T-cell (primary cell): ENCODE measurements around the gene CAMK1D. TPM values are rescaled to one million over a fixed set of nuclear protein-coding genes. Genes with fewer than 3 reads are reported as not detected.

Experiments
- ATAC-seq, 4 experiments: fragments of 200-7000 bp in 3 of 4; fragments of 150-1000 bp in 1 of 4; cut with Tn5 transposase; replicated peaks in 1 of 4; 1 replicate in 3 of 4; 2 replicates in 1 of 4; pipeline ENCODE4 v1.10.0; 2021; ENCODE audit warnings: moderate library complexity in 3 of 4, mild to moderate bottlenecking in 2 of 4, moderate number of reproducible peaks in 1 of 4
- CTCF ChIA-PET, 2 donors: fragments of 300-600 bp; sonication (Branson Sonifier 250); formaldehyde crosslinking; loops; one replicate each; lab custom pipeline; 2022; ENCODE audit warnings: antibody characterized with exemption in 2 of 2; lab: Charles Lee
- POLR2A ChIA-PET, 2 donors: fragments of 300-600 bp; sonication (Branson Sonifier 250); formaldehyde crosslinking; loops; one replicate each; lab custom pipeline; 2022; ENCODE audit warnings: antibody characterized with exemption in 2 of 2; lab: Charles Lee
- DNase-seq, 35 experiments: peaks; one replicate each; pipeline versions ENCODE4 v3.0.0 to v3.0.0-alpha.2; 2013 to 2023
- H3K27ac ChIP-seq: one replicate; pipeline ENCODE4 v1.5.1; 2013; ENCODE audit warnings: low read length
- H3K27me3 ChIP-seq, 2 experiments: replicated peaks in 1 of 2; 1 replicate in 1 of 2; 2 replicates in 1 of 2; pipeline versions ENCODE4 v1.6.1 to v1.7.0; 2013; ENCODE audit warnings: low read length in 1 of 2, mixed read lengths in 1 of 2; ENCODE audit not compliant: control insufficient read depth in 2 of 2, insufficient read depth in 2 of 2; ENCODE audit errors: extremely low read depth in 1 of 2
- H3K36me3 ChIP-seq, 2 donors: 1 replicate in 1 of 2; 2 replicates in 1 of 2; pipeline versions ENCODE4 v1.6.1 to v1.7.0; 2013; ENCODE audit warnings: low read length in 1 of 2; ENCODE audit not compliant: control insufficient read depth in 2 of 2, insufficient read depth in 1 of 2; ENCODE audit errors: extremely low read depth in 1 of 2
- H3K4me1 ChIP-seq, 2 experiments: 1 replicate in 1 of 2; 2 replicates in 1 of 2; pipeline versions ENCODE4 v1.6.1 to v1.7.0; 2013; ENCODE audit warnings: low read length in 2 of 2, mixed read lengths in 1 of 2; ENCODE audit not compliant: insufficient read depth in 2 of 2, control insufficient read depth in 1 of 2; ENCODE audit errors: extremely low read depth in 1 of 2
- H3K4me3 ChIP-seq, 2 donors: 1 replicate in 1 of 2; 2 replicates in 1 of 2; pipeline versions ENCODE4 v1.5.1 to v1.7.0; 2013; ENCODE audit warnings: mild to moderate bottlenecking in 2 of 2, low read length in 1 of 2, moderate library complexity in 1 of 2; ENCODE audit not compliant: control insufficient read depth in 1 of 2; ENCODE audit errors: extremely low read depth in 1 of 2
- H3K9me3 ChIP-seq: 2 replicates; pipeline ENCODE4 v1.7.0; 2013
- H3K27ac Mint-ChIP-seq, 2 donors: one replicate each; pipeline ENCODE4 v1.8.0; 2020 to 2021; ENCODE audit warnings: mild to moderate bottlenecking in 2 of 2, mixed read lengths in 2 of 2
- H3K27me3 Mint-ChIP-seq, 2 donors: one replicate each; pipeline ENCODE4 v1.8.0; 2021 to 2022; ENCODE audit warnings: mixed read lengths in 2 of 2
- H3K36me3 Mint-ChIP-seq: one replicate; pipeline ENCODE4 v1.8.0; 2021; ENCODE audit warnings: mixed read lengths
- H3K4me1 Mint-ChIP-seq, 3 donors: one replicate each; pipeline ENCODE4 v1.8.0; 2020 to 2022; ENCODE audit warnings: mixed read lengths in 3 of 3, mild to moderate bottlenecking in 1 of 3
- H3K4me3 Mint-ChIP-seq, 3 donors: one replicate each; pipeline ENCODE4 v1.8.0; 2020 to 2022; ENCODE audit warnings: mild to moderate bottlenecking in 3 of 3, mixed read lengths in 3 of 3, moderate library complexity in 3 of 3
- H3K9me3 Mint-ChIP-seq, 3 donors: one replicate each; pipeline ENCODE4 v1.8.0; 2020 to 2022; ENCODE audit warnings: mixed read lengths in 3 of 3
- WGBS: methylation state at CpG from one replicate; pipeline ENCODE4 v1.1.5; 2013; ENCODE audit warnings: missing lambda C conversion rate; ENCODE audit not compliant: insufficient coverage; 5-methylcytosine and 5-hydroxymethylcytosine counted together
- total RNA-seq, 35 experiments: library from RNA in 6 of 35; stranded (reverse) in 6 of 35; fragments of 120-200 nt in 1 of 35; gene quantifications; one replicate each; pipeline versions ENCODE4 v1.2.1 to v1.2.4 and lab custom pipeline; 2013 to 2026

CAMK1D gene
- total RNA-seq, 5 donors from 2014 or later (not counting 1 experiment from before 2014, with no cell fraction given): 16.8 to 31.3 (median 23.6) TPM

DNA sequence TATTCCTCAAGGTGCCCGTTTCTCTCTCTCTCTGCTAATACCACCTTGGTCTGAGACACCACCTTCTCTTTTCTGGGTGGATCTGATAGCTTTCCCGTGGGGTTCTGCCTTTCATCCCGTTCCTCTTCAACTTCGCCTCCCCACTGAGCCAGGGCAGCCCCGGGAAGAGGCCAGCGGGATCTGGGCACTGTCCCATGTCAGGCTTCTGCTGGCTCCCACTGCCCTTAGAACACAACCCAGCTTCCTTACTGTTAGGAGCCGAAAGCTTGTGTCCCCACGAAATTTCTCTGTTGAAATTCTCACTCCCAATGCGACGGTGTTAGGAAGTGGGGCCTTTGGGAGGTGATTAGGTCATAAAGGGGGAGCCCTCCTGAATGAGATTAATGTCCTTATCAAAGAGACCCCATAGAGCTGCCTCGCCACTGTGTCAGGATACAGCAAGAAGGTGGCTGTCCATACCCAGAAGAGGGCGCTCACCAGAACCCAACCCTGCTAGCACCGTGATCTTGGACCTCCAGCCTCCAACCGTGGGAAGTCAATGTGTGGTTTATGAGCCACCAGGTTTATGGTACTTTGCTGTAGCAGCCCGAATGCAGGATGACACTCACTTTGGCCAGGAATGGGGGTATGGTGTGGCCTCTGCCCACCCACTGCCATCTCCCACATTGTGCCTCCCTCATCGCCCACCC lies 79.2 kb downstream of the CAMK1D start:
- Histone ChIP-seq H3K4me3 (no peak overlapping the region), H3K27ac (no peak overlapping the region), H3K27me3 (no peaks in the 10 kb centered on the region), H3K36me3 (peaks cover 0 to 4% of the 10 kb centered on the region in 2 donors), H3K4me1 (no peaks in the 10 kb centered on the region), H3K9me3 (no peaks in the 10 kb centered on the region)
- CTCF ChIA-PET: no interaction called here
- Mint-ChIP-seq H3K4me3 (no peak overlapping the region), H3K4me1 (peaks cover 19 to 39% (median 30%) of the 10 kb centered on the region in 3 donors), H3K9me3 (no peaks in the 10 kb centered on the region), H3K36me3 (peaks cover 23% of the 10 kb centered on the region), H3K27ac (no peak overlapping the region), H3K27me3 (no peaks in the 10 kb centered on the region)
- ATAC-seq (no peak), DNase-seq (no peak)
- POLR2A ChIA-PET: no interaction called here
- 85% methylated on average over 8 of the region's 16 CpGs for WGBS

DNA sequence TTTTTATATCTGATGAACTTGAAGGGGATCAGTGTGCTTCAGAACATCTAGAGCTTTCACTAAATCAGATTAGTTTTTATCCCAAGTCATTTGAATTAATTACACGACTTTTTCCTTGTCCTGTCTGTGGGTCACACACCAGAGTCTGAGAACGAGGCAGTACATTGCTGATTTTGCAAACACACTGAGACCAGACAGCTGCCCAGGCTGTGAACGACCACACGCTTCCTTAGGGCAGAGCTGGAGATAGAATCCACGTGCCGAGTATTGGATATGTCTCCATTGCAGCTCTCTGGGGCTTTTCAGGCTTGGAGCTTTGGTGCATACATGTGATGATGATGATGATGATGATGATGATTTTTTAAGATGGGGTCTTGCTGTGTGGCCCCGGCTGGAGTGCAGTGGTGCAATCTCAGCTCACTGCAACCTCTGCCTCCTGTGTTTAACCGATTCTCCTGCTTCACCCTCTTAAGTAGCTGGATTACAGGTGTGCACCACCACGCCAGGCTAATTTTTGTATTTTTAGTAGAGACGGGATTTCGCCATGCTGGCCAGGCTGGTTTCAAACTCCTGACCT lies 81.1 kb downstream of the CAMK1D start:
- no peak overlapping the region for H3K27ac ChIP-seq
- Mint-ChIP-seq H3K27ac (no peak overlapping the region), H3K4me3 (no peak overlapping the region), H3K27me3 (no peaks in the 10 kb centered on the region), H3K36me3 (peaks cover 14% of the 10 kb centered on the region), H3K9me3 (no peaks in the 10 kb centered on the region), H3K4me1 (peaks cover 23 to 32% (median 26%) of the 10 kb centered on the region in 3 donors)
- ATAC-seq (no peak), DNase-seq (no peak)
- ChIA-PET CTCF (interaction anchor here in 1 of 2 donors (0.6 kb wide), 1 partner anchor 125 kb away, joined by 6 read pairs; no protein-coding TSS in a partner anchor), POLR2A (interaction anchor here (0.6 kb wide), 2 partner anchors 118 to 134 kb away, joined by 4 to 6 read pairs; no protein-coding TSS in a partner anchor)
- no peaks in the 10 kb centered on the region for H3K9me3 ChIP-seq
- H3K4me1 ChIP-seq: no peaks in the 10 kb centered on the region
- 87% methylated on average over 7 of the region's 11 CpGs for WGBS
- no peaks in the 10 kb centered on the region for H3K27me3 ChIP-seq
- no peak overlapping the region for H3K4me3 ChIP-seq
- H3K36me3 ChIP-seq: peaks cover 0 to 4% of the 10 kb centered on the region in 2 donors

DNA sequence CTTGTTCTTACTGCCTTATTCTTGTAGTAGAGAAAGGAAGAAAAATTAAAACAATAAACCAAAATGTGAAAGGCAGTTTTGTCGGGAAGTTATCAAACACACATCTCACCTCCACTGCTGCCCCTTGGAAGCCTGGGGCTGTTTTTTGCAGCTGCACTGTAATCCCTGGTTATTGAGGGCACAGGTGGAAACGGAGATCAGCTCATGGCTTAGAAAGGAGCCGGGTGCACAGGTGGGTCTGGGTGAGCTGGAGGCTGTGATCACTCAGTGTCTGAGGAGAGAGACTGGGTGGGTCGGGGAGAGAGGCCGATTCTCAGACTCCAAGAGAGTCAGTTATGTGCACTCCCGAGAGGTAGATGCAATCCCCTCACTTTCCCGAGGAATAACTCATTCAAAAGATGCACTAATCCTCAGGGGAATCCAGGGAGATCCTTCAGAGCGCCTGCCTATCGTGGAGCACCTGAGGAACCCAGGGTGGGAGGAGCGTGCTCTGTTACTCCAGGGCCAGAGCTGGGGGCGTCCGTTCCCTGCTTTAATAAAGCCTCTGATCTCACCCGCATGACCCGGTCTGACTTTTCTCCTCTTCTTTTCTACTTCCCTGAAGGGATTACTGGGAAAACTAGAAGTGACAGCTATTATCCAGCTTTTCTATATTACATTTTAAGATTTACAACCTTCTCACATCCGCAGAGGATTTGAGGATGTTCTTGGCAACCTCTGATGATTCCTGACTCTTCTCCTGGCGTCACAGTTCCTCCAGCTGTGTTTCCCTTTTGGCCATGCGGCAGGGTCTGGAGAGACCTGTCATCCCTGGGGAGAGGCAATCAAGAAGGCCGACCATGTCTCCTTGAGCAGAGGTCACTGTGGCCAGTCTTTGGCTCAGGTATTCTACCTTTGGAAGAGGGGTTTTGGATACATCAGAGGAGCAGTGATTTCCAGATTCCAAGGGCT lies 82.1 kb downstream of the CAMK1D start:
- H3K27me3 Mint-ChIP-seq: no peaks in the 10 kb centered on the region
- H3K4me1 Mint-ChIP-seq: peaks cover 23 to 32% (median 28%) of the 10 kb centered on the region in 3 donors
- ATAC-seq: no peak
- Histone ChIP-seq H3K4me1 (no peaks in the 10 kb centered on the region), H3K36me3 (peaks cover 0 to 8% of the 10 kb centered on the region in 2 donors), H3K27ac (no peak overlapping the region), H3K4me3 (no peak overlapping the region), H3K9me3 (no peaks in the 10 kb centered on the region), H3K27me3 (no peaks in the 10 kb centered on the region)
- no peak overlapping the region for H3K4me3 Mint-ChIP-seq
- ChIA-PET CTCF (interaction anchor here in 1 of 2 donors (0.6 to 1.2 kb wide), 2 partner anchors 28 to 126 kb away, joined by 3 to 6 read pairs; no protein-coding TSS in a partner anchor), POLR2A (no interaction called here)
- DNase-seq: no peak
- H3K36me3 Mint-ChIP-seq: peaks cover 17% of the 10 kb centered on the region
- no peak overlapping the region for H3K27ac Mint-ChIP-seq
- no peaks in the 10 kb centered on the region for H3K9me3 Mint-ChIP-seq
- WGBS: 93% methylated on average over 13 of the region's 18 CpGs

GRCh38 chr10:12432402-12433189 lies 83.2 kb downstream of the CAMK1D start:
- Histone ChIP-seq H3K4me1 (no peaks in the 10 kb centered on the region), H3K27me3 (no peaks in the 10 kb centered on the region), H3K36me3 (peaks cover 0 to 8% of the 10 kb centered on the region in 2 donors), H3K4me3 (no peak overlapping the region), H3K27ac (no peak overlapping the region), H3K9me3 (no peaks in the 10 kb centered on the region)
- no peaks in the 10 kb centered on the region for H3K27me3 Mint-ChIP-seq
- 97% methylated on average over 10 of the region's 13 CpGs for WGBS
- H3K4me1 Mint-ChIP-seq: peaks cover 22 to 35% (median 32%) of the 10 kb centered on the region in 3 donors
- ChIA-PET POLR2A (no interaction called here), CTCF (interaction anchor here in 1 of 2 donors (0.7 to 1.2 kb wide), 2 partner anchors 30 to 32 kb away, joined by 3 to 4 read pairs; no protein-coding TSS in a partner anchor)
- ATAC-seq: no peak
- peaks cover 24% of the 10 kb centered on the region for H3K36me3 Mint-ChIP-seq
- no peak overlapping the region for H3K4me3 Mint-ChIP-seq
- DNase-seq: no peak
- H3K9me3 Mint-ChIP-seq: no peaks in the 10 kb centered on the region
- no peak overlapping the region for H3K27ac Mint-ChIP-seq

DNA sequence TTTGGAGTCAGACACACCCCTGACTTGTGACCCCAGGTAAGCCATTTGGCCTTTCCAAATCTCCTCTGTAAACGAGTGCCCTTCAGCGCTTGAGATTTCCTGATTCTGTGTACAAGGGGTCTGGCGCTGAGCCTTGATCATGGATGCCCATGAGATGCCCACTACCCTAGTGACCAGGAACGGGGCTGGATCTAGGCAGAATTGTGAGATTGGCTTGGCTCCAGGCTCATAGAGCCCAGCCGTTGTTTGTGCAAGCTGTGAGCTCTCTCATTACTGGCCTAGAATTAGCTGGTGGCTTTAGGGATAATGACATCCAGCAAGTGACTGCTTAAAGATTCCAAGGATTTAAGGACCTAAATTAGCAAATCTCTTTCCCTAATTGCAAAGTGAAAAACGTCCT lies 84.9 kb downstream of the CAMK1D start:
- 89% methylated on average over 4 of the region's 6 CpGs for WGBS
- POLR2A ChIA-PET: interaction anchor here in 1 of 2 donors (0.6 kb wide), 1 partner anchor 70 kb away, joined by 5 read pairs; no protein-coding TSS in a partner anchor

More for the DNA sequence above, 84.9 kb downstream of the CAMK1D start:
- Histone ChIP-seq H3K36me3 (peaks cover 0 to 4% of the 10 kb centered on the region in 2 donors), H3K27me3 (no peaks in the 10 kb centered on the region), H3K4me1 (no peaks in the 10 kb centered on the region), H3K4me3 (no peak overlapping the region), H3K27ac (no peak overlapping the region), H3K9me3 (no peaks in the 10 kb centered on the region)
- Mint-ChIP-seq H3K36me3 (peaks cover 28% of the 10 kb centered on the region), H3K27me3 (no peaks in the 10 kb centered on the region), H3K27ac (no peak overlapping the region), H3K4me1 (peaks cover 22 to 41% (median 26%) of the 10 kb centered on the region in 3 donors), H3K4me3 (no peak overlapping the region), H3K9me3 (peaks cover under 1 to 5% (median 5%) of the 10 kb centered on the region in 3 donors)
- DNase-seq: no peak
- CTCF ChIA-PET: no interaction called here
- ATAC-seq: no peak
